Neural progenitor cell (in vitro differentiated cells): ENCODE data around the gene TRIM3.

Experiments used
- CTCF ChIP-seq: fragments of 200-600 bp; sonication (generic); IDR thresholded peaks from 2 replicates; pipeline ENCODE4 v1.5.1; 2017; ENCODE audit warnings: antibody characterized with exemption, mild to moderate bottlenecking
- EZH2phosphoT487 ChIP-seq: fragments of 200-600 bp; sonication (generic); IDR thresholded peaks from 2 replicates; pipeline ENCODE4 v1.6.1; 2017; ENCODE audit warnings: antibody characterized with exemption

- TF ChIP-seq CTCF, result no peak
- no peak for TF ChIP-seq EZH2phosphoT487
These were observed 9.3 kb upstream of the TRIM3 start for GRCh38 chr11:6483015-6483414.
